HG02588 (cell line): ENCODE results near the gene CHMP6.

Source experiments
- ATAC-seq: cut with Tn5 transposase; IDR thresholded peaks from one replicate; pipeline ENCODE4 v1.9.1; 2021; ENCODE audit warnings: mild to moderate bottlenecking, moderate library complexity; ENCODE audit not compliant: unreplicated experiment

Gene CHMP6

DNA sequence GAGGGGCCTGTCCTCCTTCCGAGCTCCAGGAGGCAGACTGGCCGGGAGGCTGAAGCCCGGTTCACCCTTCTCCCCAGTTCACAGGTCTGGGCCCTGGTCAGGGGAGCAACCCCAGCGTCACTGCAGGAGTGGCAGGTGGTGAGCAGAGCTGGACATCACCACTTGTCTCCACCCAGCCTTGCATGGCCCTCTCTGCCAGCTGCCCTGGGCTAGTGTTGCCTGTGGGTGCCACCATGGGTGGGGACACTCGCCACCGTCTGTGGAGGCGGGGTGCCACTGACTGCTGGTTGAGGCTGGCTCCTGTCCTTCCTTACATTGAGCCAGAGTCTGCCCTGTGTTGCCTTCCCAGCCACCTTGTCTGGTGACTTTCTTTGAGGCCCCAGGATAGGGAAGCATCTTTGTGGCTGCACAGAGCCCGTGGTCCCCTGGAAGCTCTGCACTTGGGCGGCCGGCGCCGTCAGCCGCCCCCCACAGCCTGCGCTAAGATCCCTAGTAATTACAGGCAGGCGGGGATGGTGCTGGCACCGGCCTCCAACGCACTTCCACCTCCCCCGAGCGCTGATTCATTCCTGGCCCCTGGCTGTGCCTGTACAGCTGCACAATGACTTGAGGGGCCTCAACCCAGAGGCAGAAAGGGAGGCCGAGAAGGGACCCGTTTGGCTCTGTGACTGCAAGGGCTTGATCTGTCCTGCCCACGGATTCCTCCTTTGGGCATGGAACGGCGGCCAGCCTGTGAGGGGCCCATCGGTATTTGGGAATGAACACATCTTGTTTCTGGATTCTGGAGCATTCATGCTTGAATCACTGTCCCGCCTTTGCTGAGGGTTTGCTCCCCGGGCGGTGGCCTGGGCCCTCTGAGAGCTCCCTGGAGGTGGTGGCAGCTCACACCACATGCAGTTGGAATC is 48.5 kb downstream of the CHMP6 start:
- ATAC-seq, result no peak

GRCh38 chr17:81040791-81041337 is 49.2 kb downstream of the CHMP6 start:
- no peak for ATAC-seq

- no peak for ATAC-seq
These were observed 51.0 kb downstream of the CHMP6 start for GRCh38 chr17:81042606-81043005.

GRCh38 chr17:81043319-81043724 is 51.7 kb downstream of the CHMP6 start:
- ATAC-seq, result no peak

- ATAC-seq, result no peak
These were observed 52.2 kb downstream of the CHMP6 start for GRCh38 chr17:81043725-81044427.

DNA sequence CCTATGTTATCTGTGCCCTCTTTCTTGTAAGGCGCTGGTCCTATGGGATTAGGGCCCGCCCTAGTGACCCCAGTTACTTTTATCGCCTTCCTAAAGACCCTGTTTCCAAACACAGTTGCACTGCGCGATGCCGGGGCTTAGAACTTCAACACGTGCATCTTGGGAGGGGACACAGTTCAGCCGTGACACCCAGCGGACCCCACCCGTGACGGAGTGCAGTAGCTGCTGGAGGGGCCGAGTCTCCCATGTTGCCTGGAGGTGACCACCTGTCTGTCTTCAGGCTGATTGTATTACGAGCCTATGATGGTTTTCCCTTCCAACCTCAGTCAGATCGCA is 52.8 kb downstream of the CHMP6 start:
- no peak for ATAC-seq

- no peak for ATAC-seq
These were observed 53.3 kb downstream of the CHMP6 start for GRCh38 chr17:81044764-81045589.

GRCh38 chr17:81045590-81046095 is 54.0 kb downstream of the CHMP6 start:
- no peak for ATAC-seq

- no peak for ATAC-seq
These were observed 54.6 kb downstream of the CHMP6 start for GRCh38 chr17:81046132-81046769.

GRCh38 chr17:81046770-81047359 is 55.2 kb downstream of the CHMP6 start:
- ATAC-seq, result no peak

DNA sequence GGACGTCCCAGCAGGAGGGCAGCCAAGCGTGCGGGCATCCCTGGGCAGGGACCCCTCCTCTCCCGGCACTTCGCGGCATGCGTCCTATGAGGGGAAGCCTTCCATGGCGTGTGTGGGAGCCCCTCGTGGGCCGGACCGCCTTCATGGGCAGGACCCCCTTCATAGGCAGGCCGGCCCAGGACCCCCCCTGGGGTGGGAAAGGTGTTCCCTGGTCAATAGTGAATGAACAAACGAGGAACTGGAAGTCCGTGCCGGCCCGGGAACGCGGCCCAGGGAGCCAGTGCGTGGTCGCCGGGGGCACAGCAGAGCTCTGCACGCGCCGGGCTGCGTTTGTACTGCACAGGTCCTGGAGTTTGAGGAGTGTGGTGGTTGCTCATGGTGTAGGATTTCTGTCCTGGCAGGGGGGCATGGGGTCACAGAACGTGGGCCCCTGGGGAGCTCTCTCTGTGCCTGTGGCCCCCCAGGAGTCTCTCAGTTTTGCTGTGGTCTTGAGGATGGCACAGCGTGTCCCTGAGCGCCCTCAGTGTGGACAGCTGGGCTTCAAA is 57.3 kb downstream of the CHMP6 start:
- ATAC-seq, result no peak

DNA sequence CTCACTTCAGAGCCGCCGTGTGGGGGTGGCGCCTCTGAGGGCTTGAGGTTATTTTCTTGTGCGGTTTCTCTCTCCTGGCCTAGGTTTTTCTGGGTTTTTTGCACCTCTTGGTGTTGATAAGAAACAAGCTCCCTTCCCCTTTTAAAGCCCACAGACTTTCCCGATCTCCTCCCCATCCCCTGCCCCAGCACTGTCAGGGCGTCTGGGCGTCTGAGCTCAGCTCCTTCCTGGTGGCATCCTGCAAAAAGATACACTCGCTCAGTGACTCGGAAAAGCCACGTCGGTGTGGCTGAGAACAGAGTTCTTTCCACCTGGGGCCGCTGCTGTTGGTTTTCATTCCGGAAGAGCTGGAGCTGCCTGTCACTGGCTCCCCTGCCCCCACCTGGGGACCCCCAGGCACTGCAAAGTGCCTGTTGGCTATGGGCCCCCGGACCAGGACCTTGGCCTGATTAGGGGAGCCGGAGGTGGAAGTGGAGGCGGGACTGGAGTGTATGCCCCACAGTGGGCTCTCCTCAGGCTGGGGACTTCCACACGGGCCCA is 57.8 kb downstream of the CHMP6 start:
- ATAC-seq, result no peak
